Limb (tissue), 2 donors: Measurements from ENCODE around the gene OR4D1.

ENCODE experiments used
- DNase-seq, 2 donors: peaks; one replicate each; pipeline ENCODE4 v3.0.0-alpha.2; 2016; ENCODE audit errors: extremely low spot score in 2 of 2

Gene OR4D1

DNA sequence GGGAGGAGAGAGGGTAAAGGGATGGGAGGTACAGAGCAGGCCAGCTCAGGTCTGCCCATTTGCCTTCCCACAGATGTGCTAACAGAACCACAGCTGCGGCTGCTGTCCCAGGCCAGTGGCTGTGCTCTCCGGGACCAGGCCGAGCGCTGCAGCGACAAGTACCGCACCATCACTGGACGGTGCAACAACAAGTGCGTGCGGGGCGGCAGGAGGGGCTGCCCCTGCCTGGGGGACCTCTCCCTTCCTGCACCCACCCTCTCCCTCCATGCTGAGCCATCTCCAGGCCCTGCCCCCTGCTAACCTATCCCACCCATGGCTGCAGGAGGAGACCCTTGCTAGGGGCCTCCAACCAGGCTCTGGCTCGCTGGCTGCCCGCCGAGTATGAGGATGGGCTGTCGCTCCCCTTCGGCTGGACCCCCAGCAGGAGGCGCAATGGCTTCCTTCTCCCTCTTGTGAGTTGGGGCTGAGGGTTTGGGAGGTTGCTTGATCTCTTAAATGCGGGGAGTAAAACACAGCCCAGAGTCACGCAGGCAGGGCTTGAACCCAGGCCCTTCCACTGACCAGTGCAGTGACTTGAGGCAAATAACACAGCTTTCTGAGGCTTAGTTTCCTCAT is 45.6 kb downstream of the OR4D1 start:
- DNase-seq, result no peak

DNA sequence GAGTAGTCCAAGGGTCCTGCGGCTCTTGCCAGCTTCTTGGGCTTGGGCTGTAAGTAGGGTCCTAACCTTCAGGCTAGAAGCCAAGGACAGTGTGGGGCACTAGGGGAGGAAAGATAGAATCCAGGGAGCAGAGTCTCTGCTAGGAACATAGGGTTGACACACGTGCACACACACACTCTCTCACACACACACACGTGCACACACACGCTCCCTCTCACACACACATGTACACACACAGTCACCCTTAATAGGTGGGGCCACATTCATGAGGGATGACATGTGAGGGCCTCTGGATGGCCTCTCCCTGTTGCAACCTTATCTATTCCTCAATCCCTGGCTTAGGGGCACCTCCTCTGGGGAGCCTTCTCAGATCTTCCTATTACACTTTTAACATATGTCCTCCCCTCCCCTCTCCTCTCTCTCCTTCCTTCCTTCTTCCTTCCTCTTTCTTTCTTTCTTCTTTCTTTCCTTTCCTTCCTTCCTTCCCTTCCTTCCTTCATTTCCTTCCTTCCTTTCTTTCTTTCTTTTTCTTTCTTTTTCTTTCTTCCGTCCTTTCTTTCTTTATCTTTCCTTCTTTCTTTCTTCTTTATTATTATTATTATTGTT is 47.4 kb downstream of the OR4D1 start:
- DNase-seq, result no peak

DNA sequence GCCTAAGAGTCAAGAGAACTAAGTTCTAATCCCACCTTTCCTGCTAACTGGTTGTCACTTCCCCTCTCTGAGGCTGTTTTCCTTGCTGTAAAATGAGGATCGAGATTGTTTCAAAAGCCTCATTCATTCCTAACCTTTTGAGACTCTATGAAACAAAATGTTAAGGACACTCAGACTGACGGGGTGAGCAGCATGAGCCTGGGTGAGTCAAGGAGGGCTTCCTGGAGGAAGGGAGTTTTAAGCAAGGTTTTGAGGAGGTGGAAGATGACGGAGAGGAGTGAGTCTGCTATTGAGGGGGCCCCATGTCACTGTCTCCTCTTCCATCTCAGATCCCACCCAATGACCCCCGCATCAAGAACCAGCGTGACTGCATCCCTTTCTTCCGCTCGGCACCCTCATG is 48.4 kb downstream of the OR4D1 start:
- DNase-seq, result no peak

DNA sequence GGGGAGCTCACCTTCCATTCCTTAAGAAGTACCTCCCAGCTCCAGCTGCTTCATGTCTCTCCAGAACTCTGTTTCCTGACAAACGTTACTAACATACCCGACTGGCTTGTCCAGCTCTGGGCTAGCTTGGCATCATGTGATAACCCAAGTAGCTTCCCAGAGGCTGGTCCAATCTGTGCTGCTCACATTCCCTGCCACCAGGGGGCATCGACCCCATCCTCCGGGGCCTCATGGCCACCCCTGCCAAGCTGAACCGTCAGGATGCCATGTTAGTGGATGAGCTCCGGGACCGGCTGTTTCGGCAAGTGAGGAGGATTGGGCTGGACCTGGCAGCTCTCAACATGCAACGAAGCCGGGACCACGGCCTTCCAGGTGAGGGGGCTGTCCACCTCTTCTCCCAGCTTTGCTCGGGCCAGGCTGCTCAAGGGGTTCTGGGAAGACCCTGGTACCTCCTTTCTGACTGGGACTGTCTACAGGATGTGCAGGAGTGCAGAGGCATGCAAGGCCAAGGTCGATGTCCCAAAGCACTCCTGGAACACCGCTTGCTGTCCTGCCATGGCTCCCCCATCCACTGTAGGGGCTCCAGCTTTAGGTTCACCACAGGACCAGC is 51.9 kb downstream of the OR4D1 start:
- DNase-seq, result peak in 1 of 2 donors; percentile 57

DNA sequence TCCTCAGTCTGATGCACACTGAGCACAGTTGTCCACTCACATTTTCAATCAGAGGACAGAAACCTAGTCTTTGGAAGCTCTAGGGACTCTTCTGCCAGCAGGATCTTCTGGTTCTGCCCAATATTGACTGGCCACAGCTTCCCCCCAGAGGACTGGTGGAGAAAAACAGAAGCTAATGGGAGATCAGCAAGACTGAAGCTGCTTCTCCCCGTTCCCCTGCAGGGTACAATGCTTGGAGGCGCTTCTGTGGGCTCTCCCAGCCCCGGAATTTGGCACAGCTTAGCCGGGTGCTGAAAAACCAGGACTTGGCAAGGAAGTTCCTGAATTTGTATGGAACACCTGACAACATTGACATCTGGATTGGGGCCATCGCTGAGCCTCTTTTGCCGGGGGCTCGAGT is 54.7 kb downstream of the OR4D1 start:
- DNase-seq, result no peak

DNA sequence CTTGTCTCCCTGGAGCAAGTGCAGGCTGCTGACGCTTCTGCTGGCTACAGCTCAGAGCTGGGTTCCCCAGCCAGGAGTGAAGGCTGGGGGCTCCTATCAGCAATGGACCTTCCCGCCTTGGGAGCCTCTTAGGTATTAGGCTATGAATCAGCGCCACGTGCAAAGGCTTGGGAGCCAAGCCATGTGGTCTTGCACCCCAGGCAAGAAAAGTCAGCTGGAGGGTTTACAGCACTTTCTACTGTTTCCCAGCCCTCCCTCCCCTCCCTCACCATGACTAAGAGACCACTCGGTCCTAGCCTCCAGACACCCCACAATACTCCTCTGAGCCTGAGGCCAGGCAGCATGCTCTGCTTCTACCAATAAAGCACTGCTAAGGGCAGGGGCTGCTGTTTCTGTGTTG is 56.6 kb downstream of the OR4D1 start:
- DNase-seq, result no peak

DNA sequence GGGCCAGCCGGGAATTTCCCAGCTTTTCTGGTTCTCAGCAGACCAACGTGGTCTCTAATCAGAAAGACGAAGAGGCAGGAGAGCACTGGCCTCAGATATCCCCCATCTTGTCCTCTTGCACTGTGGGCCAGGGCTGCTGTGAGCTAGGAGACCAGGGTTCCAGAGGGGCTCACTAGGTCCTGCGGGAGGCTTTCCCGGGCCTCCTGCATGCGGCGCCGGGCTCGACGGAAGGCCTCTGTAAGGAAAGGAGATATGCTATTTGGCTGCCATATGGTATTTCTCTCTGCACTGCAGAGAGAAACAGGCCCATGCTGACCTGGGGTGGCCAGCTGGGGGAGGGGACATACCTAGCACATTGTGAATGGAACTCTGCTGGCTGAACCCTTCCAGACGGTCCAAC is 57.8 kb downstream of the OR4D1 start:
- DNase-seq, result no peak

DNA sequence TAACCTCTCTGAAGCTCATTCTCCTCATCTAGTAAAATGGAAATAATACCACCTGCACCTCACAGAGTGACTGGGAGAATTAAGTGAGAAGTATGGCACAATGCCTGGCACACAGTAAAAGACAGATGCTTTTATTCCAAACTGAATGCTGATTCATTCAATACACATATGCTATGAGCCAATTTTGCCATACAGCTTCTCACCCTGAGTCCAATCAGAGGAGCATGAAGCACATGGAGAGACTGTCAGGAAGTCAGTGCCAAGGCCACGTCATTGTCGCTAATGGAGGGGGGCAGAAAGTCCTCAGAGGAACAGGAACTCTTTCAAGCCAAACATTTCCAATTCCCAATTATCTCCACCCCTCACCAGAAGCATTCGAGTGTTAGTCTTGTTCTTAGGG is 59.3 kb downstream of the OR4D1 start:
- no peak for DNase-seq

DNA sequence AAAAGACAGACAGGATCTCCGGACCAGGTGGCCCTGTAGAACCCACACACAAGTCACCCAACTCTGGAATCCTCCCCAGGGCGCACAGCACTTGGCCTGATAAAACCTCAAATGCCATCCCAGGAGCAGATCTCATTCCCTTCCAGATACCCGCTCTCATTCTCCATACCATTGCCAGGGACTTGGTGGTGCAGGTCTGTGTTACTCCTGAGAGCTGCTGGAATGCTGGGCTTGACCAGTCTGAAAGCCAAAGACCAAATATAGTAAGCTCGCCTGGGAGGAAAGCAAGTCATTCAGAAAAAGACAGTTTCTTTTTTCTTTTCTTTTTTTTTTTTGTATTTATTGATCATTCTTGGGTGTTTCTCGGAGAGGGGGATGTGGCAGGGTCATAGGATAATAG is 60.2 kb downstream of the OR4D1 start:
- no peak for DNase-seq
